Mesenchymal stem cell (in vitro differentiated cells and primary cell): ENCODE results near the gene DIS3L2.

Experiments used
- DNase-seq: peaks from one replicate; pipeline ENCODE4 v3.0.0-alpha.2; 2013
- H2AFZ ChIP-seq: one replicate; pipeline ENCODE4 v1.6.1; 2013; ENCODE audit warnings: low read depth, mild to moderate bottlenecking, control low read depth, inconsistent platforms, low read length, moderate library complexity
- H2AK5ac ChIP-seq: 2 replicates; pipeline ENCODE4 v1.6.1; 2013; ENCODE audit warnings: low read length, moderate library complexity, mild to moderate bottlenecking, inconsistent platforms; ENCODE audit not compliant: severe bottlenecking
- H2BK120ac ChIP-seq: one replicate; pipeline ENCODE4 v1.6.1; 2013; ENCODE audit warnings: low read depth, mild to moderate bottlenecking, inconsistent platforms, low read length, moderate library complexity
- H2BK12ac ChIP-seq, 2 experiments: one replicate each; pipeline ENCODE4 v1.6.1; 2013; ENCODE audit warnings: inconsistent platforms in 2 of 2, low read length in 2 of 2, mild to moderate bottlenecking in 2 of 2, moderate library complexity in 2 of 2, control low read depth in 1 of 2
- H2BK15ac ChIP-seq: one replicate; pipeline ENCODE4 v1.6.1; 2013; ENCODE audit warnings: mild to moderate bottlenecking, low read depth, inconsistent platforms; ENCODE audit not compliant: poor library complexity, severe bottlenecking
- H2BK5ac ChIP-seq: 2 replicates; pipeline ENCODE4 v1.6.1; 2013; ENCODE audit warnings: low read depth, mild to moderate bottlenecking, low read length, control low read depth, inconsistent platforms; ENCODE audit not compliant: poor library complexity, severe bottlenecking
- H3K14ac ChIP-seq, 2 experiments: one replicate each; pipeline ENCODE4 v1.6.1; 2013; ENCODE audit warnings: inconsistent platforms in 2 of 2, low read length in 2 of 2, control low read depth in 1 of 2, mild to moderate bottlenecking in 1 of 2, moderate library complexity in 1 of 2
- H3K18ac ChIP-seq, 2 experiments: one replicate each; pipeline ENCODE4 v1.6.1; 2013; ENCODE audit warnings: inconsistent platforms in 2 of 2, low read length in 2 of 2, control low read depth in 1 of 2, low read depth in 1 of 2, mild to moderate bottlenecking in 1 of 2
- H3K23ac ChIP-seq, 2 experiments: one replicate each; pipeline ENCODE4 v1.6.1; 2013; ENCODE audit warnings: inconsistent platforms in 2 of 2, low read length in 2 of 2, mild to moderate bottlenecking in 2 of 2, moderate library complexity in 2 of 2, control low read depth in 1 of 2
- H3K27ac ChIP-seq: 2 replicates; pipeline ENCODE4 v1.5.1; 2013; ENCODE audit warnings: mild to moderate bottlenecking, moderate library complexity, low read length, control low read depth, inconsistent platforms; ENCODE audit not compliant: poor library complexity, severe bottlenecking
- H3K27me3 ChIP-seq, 2 experiments: 2 replicates each; pipeline versions ENCODE4 v1.6.1 to v1.7.0; 2013; ENCODE audit warnings: low read length in 2 of 2, mild to moderate bottlenecking in 2 of 2, moderate library complexity in 2 of 2, control low read depth in 1 of 2, inconsistent platforms in 1 of 2; ENCODE audit not compliant: control insufficient read depth in 1 of 2, insufficient read depth in 1 of 2
- H3K36me3 ChIP-seq, 2 experiments: 2 replicates each; pipeline versions ENCODE4 v1.6.1 to v1.7.0; 2013; ENCODE audit warnings: low read length in 2 of 2, control low read depth in 1 of 2, inconsistent platforms in 1 of 2, low read depth in 1 of 2, mild to moderate bottlenecking in 1 of 2; ENCODE audit not compliant: insufficient read depth in 2 of 2, control insufficient read depth in 1 of 2
- H3K4ac ChIP-seq, 2 experiments: one replicate each; pipeline ENCODE4 v1.6.1; 2013; ENCODE audit warnings: inconsistent platforms in 2 of 2, low read length in 2 of 2, mild to moderate bottlenecking in 2 of 2, moderate library complexity in 2 of 2, control low read depth in 1 of 2, low read depth in 1 of 2
- H3K4me1 ChIP-seq: 2 replicates; pipeline ENCODE4 v1.6.1; 2013; ENCODE audit warnings: low read depth, low read length, control low read depth; ENCODE audit not compliant: control insufficient read depth, insufficient read depth
- H3K4me2 ChIP-seq: 2 replicates; pipeline ENCODE4 v1.6.1; 2013; ENCODE audit warnings: low read length, mild to moderate bottlenecking, inconsistent platforms; ENCODE audit not compliant: poor library complexity, severe bottlenecking
- H3K4me3 ChIP-seq, 2 experiments: 2 replicates each; pipeline versions ENCODE4 v1.5.1 to v1.7.0; 2013; ENCODE audit warnings: low read length in 2 of 2, mild to moderate bottlenecking in 2 of 2, control low read depth in 1 of 2, low read depth in 1 of 2; ENCODE audit not compliant: insufficient read depth in 1 of 2
- H3K79me1 ChIP-seq: replicated peaks from 2 replicates; pipeline ENCODE4 v1.6.1; 2013; ENCODE audit warnings: mild to moderate bottlenecking, control low read depth, low read length, inconsistent platforms; ENCODE audit not compliant: poor library complexity, severe bottlenecking
- H3K9ac ChIP-seq: 2 replicates; pipeline ENCODE4 v1.7.0; 2013; ENCODE audit warnings: mild to moderate bottlenecking, low read length, moderate library complexity
- H3K9me3 ChIP-seq: 2 replicates; pipeline ENCODE4 v1.7.0; 2013; ENCODE audit warnings: mild to moderate bottlenecking, low read length; ENCODE audit not compliant: control insufficient read depth
- H4K8ac ChIP-seq: one replicate; pipeline ENCODE4 v1.6.1; 2013; ENCODE audit warnings: inconsistent platforms, mild to moderate bottlenecking, low read length, moderate library complexity
- H4K91ac ChIP-seq: one replicate; pipeline ENCODE4 v1.6.1; 2013; ENCODE audit warnings: mild to moderate bottlenecking, low read length, inconsistent platforms
- WGBS: methylation state at CpG from one replicate; pipeline ENCODE4 v1.1.7; 2013; ENCODE audit warnings: mixed read lengths; 5-methylcytosine and 5-hydroxymethylcytosine counted together

Gene DIS3L2

GRCh38 chr2:232239951-232240681 lies 278.6 kb downstream of the DIS3L2 start:
- peaks cover 5% of the 10 kb centered on the region for H3K4me1 ChIP-seq
- H3K18ac ChIP-seq, result no peak overlapping the region
- H2BK120ac ChIP-seq, result no peak overlapping the region
- no peak for DNase-seq
- H4K8ac ChIP-seq, result no peak overlapping the region
- H3K79me1 ChIP-seq, result peaks cover 1% of the 10 kb centered on the region
- H3K4ac ChIP-seq, result no peak overlapping the region
- no peaks in the 10 kb centered on the region for H3K9me3 ChIP-seq
- no peak overlapping the region for H3K4me2 ChIP-seq
- H3K27ac ChIP-seq, result no peak overlapping the region
- no peak overlapping the region for H2AFZ ChIP-seq
- H3K27me3 ChIP-seq, result no peaks in the 10 kb centered on the region
- H4K91ac ChIP-seq, result no peak overlapping the region
- H3K9ac ChIP-seq, result no peak overlapping the region
- no peak overlapping the region for H2BK5ac ChIP-seq
- WGBS, result 94% methylated on average over 6 of the region's 6 CpGs
- H3K4me3 ChIP-seq, result no peak overlapping the region
- no peak overlapping the region for H2AK5ac ChIP-seq
- no peak overlapping the region for H3K23ac ChIP-seq
- H3K36me3 ChIP-seq, result peaks cover 17 to 21% of the 10 kb centered on the region in 2 experiments
- H3K14ac ChIP-seq, result no peak overlapping the region
- H2BK15ac ChIP-seq, result no peak overlapping the region
- no peak overlapping the region for H2BK12ac ChIP-seq

DNA sequence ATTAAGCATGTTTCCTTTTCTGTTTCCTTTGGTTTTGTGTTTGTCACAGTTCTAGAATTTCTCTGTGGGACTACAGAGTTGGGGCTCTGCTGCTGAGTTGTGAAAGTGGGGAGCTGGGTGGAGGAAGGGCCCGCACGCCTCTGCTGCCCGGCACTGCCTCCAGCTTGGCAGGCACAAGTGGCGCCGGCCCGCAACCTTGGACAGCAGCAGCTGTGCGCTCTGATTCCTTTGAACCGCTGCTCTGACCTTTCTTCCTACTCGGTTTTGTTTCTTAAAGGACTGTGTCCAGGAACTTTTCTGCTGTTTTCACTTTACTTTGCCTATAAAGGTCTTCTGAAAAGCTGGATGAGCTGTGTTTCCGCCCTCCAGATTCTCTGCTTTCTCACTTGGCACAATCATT lies 279.4 kb downstream of the DIS3L2 start:
- H3K79me1 ChIP-seq, result peaks cover 1% of the 10 kb centered on the region
- H3K23ac ChIP-seq, result no peak overlapping the region
- peaks cover 17 to 21% of the 10 kb centered on the region in 2 experiments for H3K36me3 ChIP-seq
- 99% methylated on average over 10 of the region's 10 CpGs for WGBS
- H2BK5ac ChIP-seq, result no peak overlapping the region
- no peak overlapping the region for H3K9ac ChIP-seq
- H3K4ac ChIP-seq, result no peak overlapping the region
- no peak overlapping the region for H3K27ac ChIP-seq
- no peaks in the 10 kb centered on the region for H3K9me3 ChIP-seq
- peaks cover 5% of the 10 kb centered on the region for H3K4me1 ChIP-seq
- H4K8ac ChIP-seq, result no peak overlapping the region
- H3K4me3 ChIP-seq, result no peak overlapping the region
- no peak overlapping the region for H3K18ac ChIP-seq
- no peak overlapping the region for H3K4me2 ChIP-seq
- no peak overlapping the region for H2AFZ ChIP-seq
- H2AK5ac ChIP-seq, result no peak overlapping the region
- no peaks in the 10 kb centered on the region for H3K27me3 ChIP-seq
- H2BK120ac ChIP-seq, result no peak overlapping the region
- no peak overlapping the region for H3K14ac ChIP-seq
- no peak overlapping the region for H4K91ac ChIP-seq
- no peak for DNase-seq
- H2BK12ac ChIP-seq, result no peak overlapping the region
- no peak overlapping the region for H2BK15ac ChIP-seq

GRCh38 chr2:232242316-232242715 lies 280.8 kb downstream of the DIS3L2 start:
- Histone ChIP-seq H3K9me3 (no peaks in the 10 kb centered on the region), H3K27ac (no peak overlapping the region), H2BK5ac (no peak overlapping the region), H3K23ac (no peak overlapping the region), H3K4me3 (no peak overlapping the region), H4K8ac (no peak overlapping the region), H3K4ac (no peak overlapping the region), H2BK15ac (no peak overlapping the region), H2AFZ (no peak overlapping the region), H3K27me3 (no peaks in the 10 kb centered on the region), H2BK120ac (no peak overlapping the region), H3K4me1 (peaks cover 5% of the 10 kb centered on the region), H3K18ac (no peak overlapping the region), H3K14ac (no peak overlapping the region), H2BK12ac (no peak overlapping the region), H3K36me3 (peaks cover 17 to 21% of the 10 kb centered on the region in 2 experiments), H4K91ac (no peak overlapping the region), H3K9ac (no peak overlapping the region), H3K4me2 (no peak overlapping the region), H2AK5ac (no peak overlapping the region), H3K79me1 (peaks cover 1% of the 10 kb centered on the region)
- no peak for DNase-seq
- WGBS, result 100% methylated on average over 2 of the region's 2 CpGs

DNA sequence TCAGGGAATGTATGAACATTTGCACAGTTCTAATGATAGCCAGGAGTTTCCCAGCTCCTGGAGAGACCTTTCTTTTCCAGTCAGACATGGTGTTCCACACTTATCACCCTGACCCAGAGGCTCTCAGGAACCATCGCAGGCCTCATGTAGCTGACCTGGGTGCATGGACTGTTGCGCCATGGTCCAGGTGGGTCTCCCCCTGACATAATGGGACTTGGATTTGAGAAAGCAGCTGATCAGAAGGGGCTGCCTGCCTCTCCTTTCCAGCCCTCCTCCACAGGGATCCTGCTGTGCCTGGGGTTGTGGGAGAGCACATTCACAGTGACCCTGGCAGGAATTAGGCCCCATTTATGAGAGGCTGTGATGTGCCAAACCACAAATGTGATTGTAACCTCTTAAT lies 283.6 kb downstream of the DIS3L2 start:
- H2BK120ac ChIP-seq, result no peak overlapping the region
- H3K9me3 ChIP-seq, result no peaks in the 10 kb centered on the region
- H3K23ac ChIP-seq, result no peak overlapping the region
- H2BK5ac ChIP-seq, result no peak overlapping the region
- H3K4me3 ChIP-seq, result no peak overlapping the region
- DNase-seq, result no peak
- peaks cover 15 to 18% of the 10 kb centered on the region in 2 experiments for H3K36me3 ChIP-seq
- no peak overlapping the region for H3K4ac ChIP-seq
- no peak overlapping the region for H3K4me2 ChIP-seq
- 100% methylated on average over 2 of the region's 2 CpGs for WGBS
- H4K91ac ChIP-seq, result no peak overlapping the region
- H2AK5ac ChIP-seq, result no peak overlapping the region
- H3K18ac ChIP-seq, result no peak overlapping the region
- H2BK15ac ChIP-seq, result no peak overlapping the region
- peaks cover 4% of the 10 kb centered on the region for H3K79me1 ChIP-seq
- no peak overlapping the region for H2BK12ac ChIP-seq
- peak overlapping the region in 1 of 2 experiments; percentile 13 for H3K14ac ChIP-seq
- peaks cover 5% of the 10 kb centered on the region for H3K4me1 ChIP-seq
- H3K27me3 ChIP-seq, result no peaks in the 10 kb centered on the region
- no peak overlapping the region for H3K9ac ChIP-seq
- no peak overlapping the region for H3K27ac ChIP-seq
- no peak overlapping the region for H4K8ac ChIP-seq
- H2AFZ ChIP-seq, result no peak overlapping the region
